Stimulated activated CD8-positive, alpha-beta memory T cell treated with anti-CD3 and anti-CD28 coated beads, Interleukin-7, amount 100 ng/mL, for 1 hour (primary cell): ENCODE data around the gene DCC.
"Not testable (repeated sequence)": the region's sequence is repeated elsewhere in the genome, so short reads cannot be mapped to it uniquely, and the experiment has no call there.

Experiments used
- DNase-seq, 2 donors: peaks; one replicate each; pipeline ENCODE4 v3.0.0-alpha.2; 2020; ENCODE audit warnings: low read depth in 2 of 2

Gene DCC

DNA sequence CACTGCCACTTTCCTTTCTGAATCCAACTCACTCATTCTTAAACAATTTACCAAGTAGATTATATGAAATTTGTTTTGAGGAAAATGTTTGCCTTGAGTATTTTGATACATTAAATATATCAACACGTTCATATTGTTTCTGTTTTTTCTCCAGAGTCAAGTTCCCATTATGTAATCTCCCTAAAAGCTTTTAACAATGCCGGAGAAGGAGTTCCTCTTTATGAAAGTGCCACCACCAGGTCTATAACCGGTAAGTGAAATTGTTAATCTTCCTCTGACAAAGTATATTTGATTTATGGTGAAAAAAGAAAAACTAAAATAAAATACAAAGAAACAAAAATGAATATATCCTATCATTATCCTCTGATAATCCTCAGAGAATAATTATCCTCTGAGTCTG lies 1045.9 kb downstream of the DCC start:
- no peak for DNase-seq

DNA sequence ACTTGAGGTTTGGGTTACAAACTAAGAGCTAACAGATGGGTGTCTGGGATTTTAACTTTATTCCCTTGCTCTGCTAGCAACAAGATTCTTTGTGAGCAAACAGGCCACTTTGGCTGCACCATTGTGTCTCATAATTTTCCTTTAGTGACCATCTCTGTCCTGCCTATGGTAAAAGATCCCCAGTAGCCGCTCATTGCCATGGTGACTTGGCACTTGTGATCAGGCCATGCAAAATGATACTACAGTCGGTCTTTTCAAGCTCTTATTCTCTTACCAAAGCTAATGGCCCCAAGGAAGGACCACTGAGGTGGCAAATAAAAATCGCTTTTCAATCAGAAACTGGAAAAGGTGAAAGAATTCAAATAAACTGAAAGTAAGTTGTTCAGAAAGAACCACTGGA lies 1047.6 kb downstream of the DCC start:
- DNase-seq, result no peak

- no peak for DNase-seq
Measured at GRCh38 chr18:53402670-53403069, 1062.7 kb downstream of the DCC start.

DNA sequence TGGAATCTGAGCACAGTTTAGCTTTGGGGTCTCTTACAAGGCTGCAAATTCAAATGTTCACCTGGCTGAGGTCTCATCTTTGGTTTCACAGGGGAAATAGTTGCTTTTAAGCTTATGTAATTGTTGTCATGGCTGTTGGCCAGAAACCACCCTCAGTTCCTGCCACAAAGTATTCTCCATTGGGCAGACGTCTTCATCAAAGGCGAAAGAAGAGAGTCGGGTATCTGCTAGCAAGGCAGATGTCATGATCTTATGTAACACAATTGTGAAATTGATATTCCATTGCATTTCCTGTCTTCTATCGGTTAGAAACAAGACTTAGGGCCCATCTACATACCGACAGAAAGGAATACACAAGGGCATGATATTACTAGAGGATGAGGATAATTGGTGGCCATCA lies 1068.3 kb downstream of the DCC start:
- no peak for DNase-seq

DNA sequence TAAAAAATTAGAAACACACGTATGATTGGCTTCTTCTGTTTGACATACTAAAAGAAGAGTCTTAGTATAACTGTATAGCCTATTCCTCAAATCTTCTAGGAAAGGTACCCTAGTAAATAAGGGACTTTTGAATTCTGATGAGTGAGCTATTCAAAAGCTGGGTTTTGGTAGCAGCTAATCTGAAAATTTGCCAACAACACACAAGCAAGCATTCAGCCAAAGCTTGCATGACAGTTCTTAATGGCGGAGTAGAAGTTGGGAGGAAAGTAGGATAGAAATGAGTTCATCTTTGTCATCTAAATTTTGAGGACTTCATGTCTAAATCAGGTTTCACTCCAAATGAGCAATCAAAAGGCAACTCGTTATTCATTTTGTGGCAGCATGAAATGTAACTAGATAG lies 1071.5 kb downstream of the DCC start:
- no peak for DNase-seq

GRCh38 chr18:53417003-53417402 lies 1077.0 kb downstream of the DCC start:
- no peak for DNase-seq

DNA sequence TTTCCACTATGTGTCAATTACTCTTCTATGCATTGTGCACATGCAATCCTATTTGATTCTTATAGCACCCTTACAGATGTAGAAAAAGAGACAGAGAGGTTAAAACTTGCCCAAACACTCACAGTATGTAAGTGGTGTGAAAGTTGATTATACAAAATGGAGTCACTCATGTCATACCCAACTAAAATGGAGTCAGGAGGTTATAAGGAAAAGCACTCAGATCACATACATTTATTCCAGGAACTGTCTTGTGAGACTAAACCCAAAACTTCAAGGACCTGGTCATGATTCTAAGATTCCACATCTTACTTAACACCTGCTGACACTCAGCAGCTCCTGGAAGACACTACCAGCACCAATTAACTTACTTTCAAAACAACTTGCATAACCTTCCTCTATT lies 1081.9 kb downstream of the DCC start:
- DNase-seq, result no peak

DNA sequence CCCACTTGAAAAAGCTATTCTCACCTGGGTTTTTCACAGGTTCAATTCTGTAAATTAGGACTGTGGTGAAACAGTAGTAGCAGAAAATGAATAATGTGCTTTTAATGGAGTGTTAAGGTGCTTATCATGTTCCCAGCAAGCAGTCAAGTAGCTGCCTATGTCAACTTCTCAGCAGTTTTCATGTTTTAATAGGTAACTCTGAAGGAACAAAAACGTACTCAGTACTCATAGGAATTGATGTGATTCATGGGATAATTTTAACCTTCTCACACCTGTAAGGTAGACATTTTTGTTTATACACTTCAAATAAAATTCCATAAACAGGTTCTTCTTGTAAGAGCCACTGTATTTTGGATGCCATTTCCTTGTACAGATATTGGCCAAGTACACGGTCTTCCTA lies 1082.9 kb downstream of the DCC start:
- no peak for DNase-seq

- no peak for DNase-seq
Measured at GRCh38 chr18:53426666-53427184, 1086.7 kb downstream of the DCC start.

DNA sequence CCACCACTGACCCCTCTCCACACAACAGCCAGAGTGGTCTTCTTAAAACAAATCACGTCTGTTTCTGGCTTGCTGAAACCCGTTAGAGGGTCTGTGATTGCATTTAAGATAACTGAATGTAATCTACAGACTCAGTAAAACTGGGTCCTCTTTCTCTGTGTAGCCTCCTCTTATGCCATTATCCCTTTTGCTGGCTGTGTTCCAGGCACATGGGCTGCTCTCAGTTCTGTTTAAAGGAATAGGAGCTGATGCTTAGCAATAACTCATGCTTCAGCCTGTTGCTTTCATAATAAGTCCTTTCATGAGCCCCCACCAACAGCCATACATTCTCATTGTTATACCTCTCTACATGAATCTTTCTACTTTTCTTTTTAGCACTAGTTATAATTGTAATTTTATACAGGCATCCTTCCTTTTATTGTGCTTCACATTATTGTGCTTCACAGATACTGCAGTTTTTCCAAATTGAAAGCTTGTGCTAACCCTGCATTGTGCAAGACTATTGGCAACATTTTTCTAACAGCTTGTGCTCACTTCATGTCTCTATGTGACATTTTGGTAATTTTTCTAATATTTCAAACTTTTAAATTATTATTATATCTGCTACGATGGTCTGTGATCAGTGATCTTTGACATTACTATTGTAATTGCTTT lies 1101.9 kb downstream of the DCC start:
- no peak for DNase-seq

DNA sequence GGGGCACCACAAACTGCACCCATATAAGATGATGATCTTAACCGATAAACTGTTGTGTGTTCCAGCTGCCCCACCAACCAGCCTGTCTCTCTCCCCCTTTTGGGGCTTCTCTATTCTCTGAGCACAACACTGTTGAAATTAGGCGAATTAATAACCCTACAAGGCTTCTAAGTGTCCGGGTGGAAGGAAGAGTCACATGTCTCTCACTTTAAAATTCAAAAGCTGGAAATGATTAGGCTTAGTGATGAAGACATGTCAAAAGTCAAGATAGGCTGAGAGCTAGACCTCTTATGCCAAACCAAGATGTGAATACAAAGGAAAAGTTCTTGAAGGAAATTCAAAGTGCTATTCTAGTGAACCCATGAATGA lies 1102.4 kb downstream of the DCC start:
- no peak for DNase-seq

GRCh38 chr18:53443336-53443735 lies 1103.3 kb downstream of the DCC start:
- no peak for DNase-seq

GRCh38 chr18:53443831-53444230 lies 1103.8 kb downstream of the DCC start:
- DNase-seq, result no peak

DNA sequence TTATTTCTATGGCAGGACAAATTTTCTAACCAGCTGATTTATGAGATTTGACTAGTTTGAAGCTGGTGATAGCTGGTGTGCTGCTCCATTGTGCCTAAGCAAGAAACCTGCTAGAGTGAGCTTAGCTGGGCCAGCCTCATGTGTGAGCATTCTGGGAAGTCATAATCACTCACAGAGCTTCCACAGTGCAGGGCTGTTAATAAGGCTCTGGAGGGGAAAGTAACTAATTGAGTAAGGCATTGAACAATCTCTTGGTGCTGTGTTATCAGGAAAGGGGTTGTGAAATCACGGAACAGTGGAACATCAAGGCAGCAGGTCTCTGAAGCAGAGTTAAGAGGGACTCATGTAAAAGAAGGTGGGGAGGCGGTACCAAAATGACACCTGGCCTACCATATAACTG lies 1111.9 kb downstream of the DCC start:
- DNase-seq, result no peak

DNA sequence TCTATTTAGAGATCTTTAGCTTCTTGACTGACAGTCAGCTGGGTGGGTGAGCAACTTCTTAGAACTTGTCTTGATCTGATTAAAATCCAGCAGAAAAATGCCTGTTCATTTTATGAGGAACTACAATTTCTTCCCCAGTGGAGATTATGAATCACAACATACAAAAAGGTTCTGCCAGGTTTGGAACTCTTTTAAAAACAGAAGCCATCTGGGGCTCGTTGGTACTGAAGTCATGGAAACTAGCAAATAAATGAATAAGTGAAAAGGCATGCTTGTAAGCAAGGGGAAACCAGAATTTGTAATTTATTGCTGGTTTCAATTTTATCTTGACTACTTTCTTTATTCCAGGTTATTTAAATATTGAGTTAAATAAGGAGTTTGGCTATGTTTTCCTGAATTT lies 1117.1 kb downstream of the DCC start:
- no peak for DNase-seq

DNA sequence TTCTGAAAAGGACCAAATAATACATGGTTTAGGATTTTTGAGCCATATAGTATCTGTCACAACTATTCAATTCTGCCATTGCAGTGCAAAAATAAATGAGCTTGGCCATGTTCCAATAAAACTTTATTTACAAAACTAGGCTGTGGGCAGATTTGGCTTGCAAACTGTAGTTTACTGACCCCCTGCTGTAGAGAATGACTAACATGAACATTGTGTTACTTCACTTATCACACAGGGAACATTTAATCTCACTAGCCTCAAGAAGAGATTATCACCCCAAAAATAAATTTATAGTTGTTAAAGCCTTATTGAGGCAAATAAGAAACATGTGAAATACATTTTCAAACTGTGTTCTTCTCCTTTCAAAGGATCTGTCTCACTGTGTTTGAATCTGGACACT lies 1118.3 kb downstream of the DCC start:
- no peak for DNase-seq

DNA sequence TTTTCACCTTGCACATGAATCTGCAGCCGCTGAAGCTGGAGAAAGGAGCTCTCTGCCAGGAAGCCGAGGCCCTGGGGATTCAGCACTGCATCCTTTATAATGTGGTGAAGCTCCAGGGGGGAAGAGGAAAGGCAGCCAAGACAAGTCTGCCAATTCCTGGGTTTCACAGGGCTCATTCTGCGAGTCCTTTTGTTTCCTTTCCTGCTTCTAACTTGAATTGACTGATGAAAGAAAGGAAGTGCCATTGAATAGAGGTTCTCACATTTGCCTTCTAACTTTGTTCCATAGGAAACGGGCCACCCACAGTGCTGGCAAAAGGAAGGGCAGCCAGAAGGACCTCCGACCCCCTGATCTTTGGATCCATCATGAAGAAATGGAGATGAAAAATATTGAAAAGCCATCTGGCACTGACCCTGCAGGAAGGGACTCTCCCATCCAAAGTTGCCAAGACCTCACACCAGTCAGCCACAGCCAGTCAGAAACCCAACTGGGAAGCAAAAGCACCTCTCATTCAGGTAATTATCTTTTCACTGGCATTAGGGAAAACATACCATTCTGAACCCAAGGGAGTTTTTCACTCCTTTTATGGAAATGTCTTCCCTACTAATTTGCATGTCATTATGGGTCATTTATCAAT lies 1119.1 kb downstream of the DCC start:
- DNase-seq, result no peak

- no peak for DNase-seq
Measured at GRCh38 chr18:53467756-53468155, 1127.8 kb downstream of the DCC start.

GRCh38 chr18:53468173-53468572 lies 1128.2 kb downstream of the DCC start:
- not testable (repeated sequence) for DNase-seq

GRCh38 chr18:53472546-53472945 lies 1132.5 kb downstream of the DCC start:
- DNase-seq, result no peak

DNA sequence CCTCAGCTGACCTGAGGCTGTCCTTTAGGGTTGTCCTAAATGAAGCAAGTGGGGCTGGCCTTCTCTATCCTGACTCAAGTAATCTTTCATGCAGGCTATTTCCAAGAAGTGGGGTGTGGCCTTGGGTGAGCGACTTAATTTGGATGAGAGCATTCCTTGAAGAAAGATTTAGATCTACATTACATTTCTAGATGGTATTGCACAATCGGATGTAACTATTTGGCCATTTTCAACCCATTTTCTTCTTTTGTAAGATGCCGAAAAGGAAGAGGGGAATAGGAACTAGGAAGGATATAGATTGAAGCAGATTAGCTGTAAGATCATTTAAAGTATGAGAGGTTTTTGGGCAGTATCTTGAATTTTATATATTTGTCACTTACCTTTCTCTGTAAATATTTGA lies 1138.2 kb downstream of the DCC start:
- no peak for DNase-seq

DNA sequence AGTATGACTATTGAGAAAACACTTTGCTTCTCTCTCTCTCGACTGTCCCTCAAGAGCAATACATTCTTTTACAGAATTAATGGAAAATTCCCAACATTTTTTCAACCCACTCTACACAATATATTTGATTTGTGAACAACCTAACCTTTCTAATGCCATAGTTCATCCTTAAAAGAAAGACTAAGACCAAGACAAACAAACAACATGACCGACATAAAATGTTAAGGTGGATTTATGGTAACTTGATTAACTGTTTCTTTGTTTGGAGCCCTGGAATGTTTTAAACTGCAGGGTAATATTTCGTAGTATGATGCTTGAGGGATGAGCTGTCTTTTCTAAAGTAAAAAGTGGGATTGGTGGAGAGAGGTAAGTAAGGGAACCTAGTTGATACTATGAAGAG lies 1146.3 kb downstream of the DCC start:
- no peak for DNase-seq

- no peak for DNase-seq
Measured at GRCh38 chr18:53489266-53489665, 1149.3 kb downstream of the DCC start.

- no peak for DNase-seq
Measured at GRCh38 chr18:53490019-53490418, 1150.0 kb downstream of the DCC start.
